Activated CD8-positive, alpha-beta memory T cell treated with anti-CD3 and anti-CD28 coated beads for 1 hour (primary cell): ENCODE results near the gene VAV1.
"Not testable (repeated sequence)": the region's sequence is repeated elsewhere in the genome, so short reads cannot be mapped to it uniquely, and the experiment has no call there.

Experiments
- DNase-seq, 2 donors: peaks; one replicate each; pipeline ENCODE4 v3.0.0-alpha.2; 2020; ENCODE audit warnings: low read depth in 1 of 2; ENCODE audit errors: extremely low read depth in 1 of 2

The VAV1 gene

DNA sequence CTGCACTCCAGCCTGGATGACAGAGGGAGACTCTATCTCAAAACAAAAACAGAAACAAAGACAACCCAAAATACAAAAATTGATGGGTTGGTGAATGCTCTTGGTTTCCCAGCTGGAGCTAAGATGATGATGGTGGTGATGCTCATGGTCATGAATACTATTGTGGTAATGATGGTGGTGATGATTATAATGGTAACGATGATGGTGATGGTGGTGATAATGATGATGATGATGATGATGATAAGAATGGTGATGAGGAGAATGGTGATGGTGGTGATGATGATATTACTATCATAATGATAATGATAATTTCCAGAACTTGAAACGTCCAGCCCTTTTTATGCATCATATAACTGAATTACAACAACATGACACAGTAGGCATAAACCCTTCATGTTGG, 40.1 kb downstream of the VAV1 start:
- no peak for DNase-seq

DNA sequence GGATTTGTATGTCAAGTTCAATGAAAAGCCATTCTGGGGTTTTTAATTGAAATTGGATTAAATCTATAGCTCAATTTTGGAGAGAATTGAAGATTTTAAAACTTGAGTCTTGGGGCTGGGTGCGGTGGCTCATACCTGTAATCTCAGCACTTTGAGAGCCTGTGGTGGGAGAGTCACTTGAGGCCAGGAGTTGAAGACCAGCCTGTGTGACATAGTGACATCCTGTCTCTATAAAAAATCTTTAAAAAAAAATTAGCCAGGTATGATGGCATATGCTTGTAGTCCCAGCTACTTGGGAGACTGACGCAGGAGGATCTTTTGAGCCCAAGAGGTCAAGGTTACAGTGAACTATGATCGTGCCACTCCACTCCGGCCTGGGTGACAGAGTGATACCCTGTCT, 41.2 kb downstream of the VAV1 start:
- no peak for DNase-seq

DNA sequence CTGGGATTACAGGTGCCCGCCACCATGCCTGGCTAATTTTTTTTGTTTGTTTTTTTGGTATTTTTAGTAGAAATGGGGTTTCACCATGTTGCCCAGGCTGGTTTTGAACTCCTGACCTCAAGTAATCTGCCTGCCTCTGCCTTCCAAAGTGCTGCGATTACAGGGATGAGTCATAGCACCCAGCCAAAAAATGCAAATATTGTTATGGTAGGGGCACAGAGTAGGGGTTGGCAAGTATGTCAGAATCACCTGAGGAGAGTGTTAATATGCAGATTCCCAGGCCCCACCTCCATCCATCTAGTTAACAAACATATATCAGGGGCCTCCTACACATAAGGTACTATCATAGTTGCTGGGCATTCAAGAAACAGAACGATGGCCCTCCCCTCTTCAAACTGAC, 44.7 kb downstream of the VAV1 start:
- DNase-seq: no peak

DNA sequence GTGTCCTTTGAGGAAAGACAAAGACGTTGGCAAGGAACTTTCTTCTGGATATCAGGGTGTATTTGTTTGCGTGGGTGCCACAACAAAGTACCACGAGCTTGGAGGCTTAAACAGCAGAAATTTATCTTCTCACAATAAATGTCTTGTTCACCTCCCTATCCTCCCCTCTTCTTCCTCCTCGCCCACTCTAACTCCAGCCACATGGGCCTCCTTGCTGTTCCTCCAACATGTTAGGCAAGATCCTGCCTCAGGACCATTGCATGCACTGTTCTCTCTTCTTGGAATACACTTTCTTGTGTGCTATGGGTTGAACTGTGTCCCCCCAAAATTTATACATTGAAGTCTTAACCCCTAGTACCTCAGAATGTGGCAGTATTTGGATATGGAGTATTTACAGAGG, 45.7 kb downstream of the VAV1 start:
- no peak for DNase-seq

DNA sequence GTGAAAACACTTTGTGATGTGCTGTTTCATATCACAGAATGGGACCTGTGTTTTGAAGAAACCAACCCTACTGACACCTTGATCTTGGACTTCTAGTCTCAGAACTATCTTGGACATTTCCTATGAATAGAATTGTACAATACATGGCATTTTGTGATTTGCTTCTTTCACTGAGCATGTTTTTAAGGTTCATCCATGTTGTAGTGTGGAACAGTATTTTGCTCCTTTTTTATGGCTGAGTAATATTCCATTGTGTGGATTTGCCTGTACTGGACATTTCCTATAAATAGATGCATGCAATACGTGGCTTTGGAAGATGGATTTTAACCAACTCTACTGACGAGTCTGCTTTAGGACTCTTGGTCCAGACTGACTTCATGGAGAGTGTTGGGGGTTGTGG, 46.8 kb downstream of the VAV1 start:
- DNase-seq: no peak

DNA sequence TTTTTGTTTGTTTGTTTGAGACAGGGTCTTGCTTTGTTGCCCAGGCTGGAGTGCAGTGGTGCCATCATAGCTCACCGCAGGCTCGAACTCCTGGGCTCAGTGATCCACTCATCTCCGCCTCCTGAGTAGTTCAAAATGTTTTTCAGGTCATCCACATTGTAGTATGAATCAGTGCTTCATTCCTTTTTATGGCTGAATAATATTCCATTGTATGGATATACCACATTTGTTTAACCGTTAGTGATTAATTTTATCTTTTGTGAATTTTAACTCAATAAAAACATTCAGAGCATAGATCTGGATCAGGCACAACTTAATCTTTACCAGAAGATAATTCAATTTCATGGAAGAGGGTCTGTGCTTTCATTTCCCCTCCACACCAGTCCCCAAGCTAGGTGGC, 47.7 kb downstream of the VAV1 start:
- no peak for DNase-seq

DNA sequence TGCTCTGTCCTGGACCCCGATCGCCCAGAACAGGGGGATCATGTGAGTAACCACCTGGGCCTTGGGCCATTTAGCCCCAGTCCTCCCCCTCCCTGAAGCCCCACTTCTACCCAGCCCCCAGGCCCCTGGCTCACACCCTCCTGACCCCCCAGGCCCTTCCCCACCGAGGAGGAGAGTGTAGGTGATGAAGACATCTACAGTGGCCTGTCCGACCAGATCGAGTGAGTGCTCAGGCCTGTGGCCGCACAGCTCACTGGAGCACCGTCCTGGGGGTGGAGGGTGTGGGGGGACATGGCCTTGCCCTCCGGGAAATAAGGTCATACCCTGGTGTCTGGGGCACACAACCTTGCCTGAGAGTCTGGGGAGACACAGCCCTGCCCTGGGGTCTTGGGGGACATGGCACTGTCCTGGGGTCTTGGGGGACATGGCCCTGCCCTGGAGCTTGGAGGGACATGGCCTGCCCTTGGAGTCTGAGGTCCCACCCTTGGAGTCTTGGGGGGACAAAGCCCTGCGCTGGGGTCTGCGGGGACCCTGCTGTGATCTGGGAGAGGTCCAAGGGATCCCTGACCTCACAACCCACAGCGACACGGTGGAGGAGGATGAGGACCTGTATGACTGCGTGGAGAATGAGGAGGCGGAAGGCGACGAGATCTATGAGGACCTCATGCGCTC, 49.3 kb downstream of the VAV1 start:
- no peak for DNase-seq

DNA sequence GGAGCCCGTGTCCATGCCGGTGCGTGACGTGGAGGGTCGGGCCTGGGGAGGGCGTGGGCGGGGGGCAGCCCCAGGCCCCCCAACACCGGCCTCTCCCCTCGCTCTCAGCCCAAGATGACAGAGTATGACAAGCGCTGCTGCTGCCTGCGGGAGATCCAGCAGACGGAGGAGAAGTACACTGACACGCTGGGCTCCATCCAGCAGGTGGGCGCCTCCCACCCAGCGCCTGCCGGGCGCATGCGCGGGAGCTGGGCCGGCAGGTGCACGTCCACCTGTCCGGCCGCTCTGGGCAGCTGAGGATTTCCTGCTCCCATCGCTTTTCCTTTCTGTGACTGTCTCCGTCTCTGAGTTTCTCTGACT, 49.8 kb downstream of the VAV1 start:
- no peak for DNase-seq

DNA sequence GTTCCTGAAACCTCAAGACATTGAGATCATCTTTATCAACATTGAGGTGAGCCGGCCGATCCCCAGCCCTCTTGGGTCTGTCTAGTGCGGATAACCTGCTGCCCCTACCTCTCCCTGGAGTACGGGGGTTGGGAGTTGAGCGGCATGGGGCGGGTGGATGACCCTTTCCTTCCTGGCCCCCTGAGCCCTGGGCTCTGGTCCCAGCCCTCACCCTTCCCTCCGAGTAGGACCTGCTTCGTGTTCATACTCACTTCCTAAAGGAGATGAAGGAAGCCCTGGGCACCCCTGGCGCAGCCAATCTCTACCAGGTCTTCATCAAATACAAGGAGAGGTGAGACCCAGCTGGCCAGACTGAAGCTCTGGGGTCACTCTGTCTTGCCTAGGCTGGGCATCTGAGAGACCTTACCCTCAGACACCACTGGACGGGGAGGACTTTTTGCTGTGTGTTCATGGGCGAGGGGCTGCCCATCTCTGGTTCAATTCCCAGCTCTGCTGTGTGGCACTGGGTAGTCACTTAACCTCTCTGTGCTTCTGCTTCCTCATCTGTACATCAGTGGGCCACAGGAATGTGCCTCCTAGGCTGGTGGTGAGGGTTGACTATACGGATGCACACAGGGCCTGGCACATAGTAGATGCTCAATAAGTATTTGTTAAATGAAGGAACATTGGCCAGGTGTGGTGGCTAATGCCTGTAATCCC, 52.7 kb downstream of the VAV1 start:
- DNase-seq: no peak

DNA sequence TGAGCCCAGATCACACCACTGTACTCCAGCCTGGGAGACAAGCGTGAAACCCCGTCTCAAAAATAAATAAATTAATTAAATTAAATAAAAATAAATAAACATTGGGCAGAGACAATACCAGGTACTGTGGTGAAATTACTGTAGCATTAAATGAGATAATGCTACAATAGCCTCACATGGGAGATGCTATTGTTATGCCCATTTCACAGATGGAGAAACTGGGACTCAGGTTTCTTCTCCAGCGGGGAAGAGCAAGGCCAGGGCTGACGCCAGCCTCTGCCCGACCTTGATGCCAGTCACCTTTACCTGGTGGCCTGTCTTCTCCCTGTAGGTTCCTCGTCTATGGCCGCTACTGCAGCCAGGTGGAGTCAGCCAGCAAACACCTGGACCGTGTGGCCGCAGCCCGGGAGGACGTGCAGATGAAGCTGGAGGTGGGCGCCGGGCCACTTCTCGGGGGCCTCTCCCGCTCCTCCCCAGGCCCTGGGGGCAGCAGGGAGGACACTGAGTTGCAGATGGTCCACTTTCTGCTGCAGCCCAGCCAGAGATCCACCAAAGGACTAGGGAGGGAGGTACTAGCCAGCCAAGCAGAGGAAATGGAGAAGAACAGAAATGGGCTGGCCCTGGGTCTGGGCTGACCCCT, 53.9 kb downstream of the VAV1 start:
- no peak for DNase-seq

DNA sequence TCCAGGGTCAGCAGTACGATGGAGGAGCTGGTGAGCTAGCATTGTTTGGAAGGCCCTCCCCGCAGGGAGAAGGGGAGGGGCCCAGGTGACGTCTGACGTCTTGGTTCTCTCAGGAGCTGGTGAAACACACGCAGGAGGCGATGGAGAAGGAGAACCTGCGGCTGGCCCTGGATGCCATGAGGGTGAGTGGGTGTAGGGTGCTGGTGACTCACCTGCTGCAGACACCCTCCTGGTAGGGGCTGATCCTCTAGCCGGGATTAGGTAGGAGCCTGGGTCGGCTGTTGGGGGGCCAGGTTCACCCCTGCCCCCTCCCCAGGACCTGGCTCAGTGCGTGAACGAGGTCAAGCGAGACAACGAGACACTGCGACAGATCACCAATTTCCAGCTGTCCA, 55.8 kb downstream of the VAV1 start:
- DNase-seq: no peak

DNA sequence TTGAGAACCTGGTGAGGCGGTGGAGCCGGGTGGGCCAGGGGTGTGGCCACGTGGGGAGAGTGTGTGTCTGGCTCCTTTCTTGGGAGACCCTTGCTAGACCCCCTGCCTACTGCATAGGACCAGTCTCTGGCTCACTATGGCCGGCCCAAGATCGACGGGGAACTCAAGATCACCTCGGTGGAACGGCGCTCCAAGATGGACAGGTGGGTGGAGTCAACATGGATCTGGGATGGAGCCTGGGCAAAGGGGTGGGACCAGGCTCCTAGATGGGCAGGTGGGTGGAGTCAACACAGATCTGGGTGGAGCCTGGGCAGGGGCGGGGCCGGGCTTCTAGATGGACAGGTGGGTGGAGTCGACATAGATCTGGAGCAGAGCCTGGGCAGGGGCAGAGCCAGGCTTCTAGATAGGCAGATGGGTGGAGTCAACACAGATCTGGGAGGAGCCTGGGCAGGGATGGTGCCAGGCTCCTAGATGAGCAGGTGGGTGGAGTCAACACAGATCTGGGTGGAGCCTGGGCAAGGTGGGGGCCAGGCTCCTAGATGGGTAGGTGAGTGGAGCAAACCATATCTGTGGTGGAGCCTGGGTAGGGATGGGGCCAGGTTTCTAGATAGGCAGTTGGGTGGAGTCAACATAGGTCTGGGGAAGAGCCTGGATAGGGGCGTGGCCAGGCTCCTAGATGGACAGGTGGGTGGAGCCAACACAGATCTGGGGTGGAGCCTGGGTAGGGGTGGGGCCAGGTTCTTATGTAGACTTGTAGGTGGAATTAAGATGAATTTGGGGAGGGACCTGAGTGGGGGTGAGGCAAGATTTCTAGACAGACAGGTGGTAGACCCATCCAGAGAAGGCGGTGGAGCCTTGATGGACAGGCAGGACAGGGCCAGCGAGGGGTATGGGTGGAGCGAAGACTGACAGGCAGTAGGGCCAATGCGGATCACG, 56.5 kb downstream of the VAV1 start:
- no peak for DNase-seq

DNA sequence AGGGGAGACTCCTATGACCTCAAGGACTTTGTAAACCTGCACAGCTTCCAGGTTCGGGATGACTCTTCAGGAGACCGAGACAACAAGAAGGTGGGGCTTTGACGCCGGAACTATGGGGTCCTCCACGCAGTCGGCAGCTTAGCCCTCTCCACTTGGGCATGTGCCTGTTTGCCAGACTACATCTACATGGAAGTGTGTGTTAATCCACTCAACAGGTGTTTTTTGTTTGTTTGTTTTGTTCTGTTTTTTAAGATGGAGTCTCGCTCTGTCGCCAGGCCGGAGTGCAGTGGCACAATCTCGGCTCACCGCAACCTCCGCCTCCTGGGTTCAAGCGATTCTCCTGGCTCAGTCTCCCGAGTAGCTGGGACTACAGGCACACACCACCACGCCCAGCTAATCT, 57.3 kb downstream of the VAV1 start:
- DNase-seq: not testable (repeated sequence)

DNA sequence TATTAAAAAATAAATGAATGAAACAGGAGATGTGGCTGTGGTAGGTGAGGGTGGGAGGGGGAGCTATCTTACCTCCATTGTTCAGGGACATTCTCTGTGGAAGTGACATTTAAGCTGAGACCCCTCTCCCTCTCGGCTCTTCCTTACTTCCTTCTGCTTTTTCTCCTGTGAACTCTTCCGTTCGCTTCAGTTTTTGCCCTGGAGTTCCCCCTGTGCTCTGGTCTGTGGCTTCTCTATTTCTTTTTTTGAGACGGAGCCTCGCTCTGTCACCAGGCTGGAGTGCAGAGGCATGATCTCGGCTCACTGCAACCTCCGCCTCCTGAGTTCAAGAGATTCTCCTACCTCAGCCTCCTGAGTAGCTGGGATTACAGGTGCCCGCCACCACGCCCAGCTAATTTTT, 58.6 kb downstream of the VAV1 start:
- not testable (repeated sequence) for DNase-seq

DNA sequence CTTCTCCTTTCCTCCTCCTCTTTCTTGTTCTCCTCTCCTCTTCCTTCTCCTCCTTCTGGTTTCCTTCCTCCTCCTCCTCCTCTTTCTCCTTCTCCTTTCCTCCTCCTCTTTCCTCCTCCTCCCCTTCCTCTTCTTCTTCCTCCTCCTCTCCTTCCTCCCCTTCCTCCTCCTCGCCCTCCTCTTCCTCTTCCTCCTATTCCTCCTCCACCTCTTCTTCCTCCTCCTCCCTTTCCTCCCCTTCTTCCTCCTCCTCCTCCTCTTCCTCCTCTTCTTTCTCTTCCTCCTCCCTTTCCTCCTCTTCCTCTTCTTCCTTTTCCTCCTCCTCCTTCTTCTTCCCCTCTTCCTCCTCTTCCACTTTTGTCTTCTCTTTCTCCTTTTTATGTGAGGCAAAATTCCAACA, 59.9 kb downstream of the VAV1 start:
- DNase-seq: no peak

DNA sequence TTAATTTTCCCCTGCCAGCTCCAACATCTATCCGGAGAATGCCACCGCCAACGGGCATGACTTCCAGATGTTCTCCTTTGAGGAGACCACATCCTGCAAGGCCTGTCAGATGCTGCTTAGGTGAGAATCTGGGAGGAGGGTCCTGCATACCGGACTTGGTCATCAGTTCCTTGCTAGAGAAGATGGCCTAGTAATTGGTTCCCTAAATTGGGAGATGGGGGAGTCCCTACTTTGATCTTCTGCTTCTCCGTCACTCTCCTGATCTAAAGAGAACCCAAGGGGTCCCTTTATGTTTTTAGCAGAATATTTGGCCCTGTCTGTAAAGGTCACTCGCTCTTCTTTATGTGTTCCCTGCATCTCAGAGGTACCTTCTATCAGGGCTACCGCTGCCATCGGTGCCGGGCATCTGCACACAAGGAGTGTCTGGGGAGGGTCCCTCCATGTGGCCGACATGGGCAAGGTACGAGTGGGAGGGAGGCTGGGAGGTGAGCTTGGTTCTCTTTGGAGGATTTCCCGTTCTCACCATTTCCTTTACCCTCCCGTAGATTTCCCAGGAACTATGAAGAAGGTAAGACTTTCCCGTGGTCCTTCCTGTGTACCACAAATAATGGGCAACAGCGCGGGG, 60.8 kb downstream of the VAV1 start:
- no peak for DNase-seq

DNA sequence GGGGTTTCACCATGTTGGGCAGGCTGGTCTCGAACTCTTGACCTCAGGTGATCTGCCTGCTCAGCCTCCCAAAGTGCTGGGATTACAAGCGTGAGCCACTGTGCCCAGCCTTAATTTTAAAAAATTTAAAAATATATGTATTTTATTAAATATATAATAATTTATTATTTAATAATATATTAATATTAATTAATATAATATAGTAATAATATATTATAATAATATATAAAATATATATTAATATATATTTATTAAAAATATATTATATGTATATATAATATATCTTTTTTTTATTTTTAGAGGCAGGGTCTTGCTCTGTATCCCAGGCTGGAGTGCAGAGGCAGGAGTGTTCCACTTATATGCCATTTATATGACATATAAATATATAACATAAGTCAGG, 61.9 kb downstream of the VAV1 start:
- no peak for DNase-seq

DNA sequence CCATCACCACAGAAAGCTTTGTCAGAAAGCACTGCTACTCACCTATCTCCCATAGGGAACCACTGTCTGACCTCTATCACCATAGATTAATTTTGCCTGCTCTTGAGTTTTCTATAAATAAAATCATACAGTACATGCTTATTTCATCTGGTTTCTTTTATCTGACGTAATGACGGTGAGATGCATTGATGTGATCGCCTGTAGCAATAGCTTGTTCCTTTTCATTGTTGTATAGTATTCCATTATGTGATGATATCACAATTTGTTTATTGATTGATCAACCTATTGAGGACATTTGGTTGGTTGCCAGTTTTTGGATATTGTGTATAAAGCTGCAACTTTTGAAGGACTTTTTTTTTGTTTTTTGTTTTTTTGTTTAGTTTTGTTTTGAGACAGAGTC, 63.0 kb downstream of the VAV1 start:
- DNase-seq: no peak

DNA sequence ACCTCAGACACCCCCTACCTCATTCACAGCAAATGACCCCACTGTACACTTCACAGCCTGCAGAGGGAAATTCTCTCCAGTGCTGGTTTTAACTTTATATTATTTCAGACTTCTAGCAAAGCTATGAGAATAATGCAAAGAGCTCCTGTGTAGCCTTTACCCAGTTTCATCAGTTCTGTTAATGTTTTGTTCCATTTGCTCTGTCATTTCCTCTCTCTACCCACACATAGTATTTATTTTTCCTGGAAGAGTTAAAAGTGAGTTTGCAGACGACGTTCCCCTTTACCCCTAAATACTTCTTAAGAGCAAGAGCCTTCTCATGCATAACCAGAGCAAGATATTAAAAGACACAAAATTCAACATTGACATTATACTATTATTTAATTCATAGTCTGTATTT, 65.0 kb downstream of the VAV1 start:
- no peak for DNase-seq

DNA sequence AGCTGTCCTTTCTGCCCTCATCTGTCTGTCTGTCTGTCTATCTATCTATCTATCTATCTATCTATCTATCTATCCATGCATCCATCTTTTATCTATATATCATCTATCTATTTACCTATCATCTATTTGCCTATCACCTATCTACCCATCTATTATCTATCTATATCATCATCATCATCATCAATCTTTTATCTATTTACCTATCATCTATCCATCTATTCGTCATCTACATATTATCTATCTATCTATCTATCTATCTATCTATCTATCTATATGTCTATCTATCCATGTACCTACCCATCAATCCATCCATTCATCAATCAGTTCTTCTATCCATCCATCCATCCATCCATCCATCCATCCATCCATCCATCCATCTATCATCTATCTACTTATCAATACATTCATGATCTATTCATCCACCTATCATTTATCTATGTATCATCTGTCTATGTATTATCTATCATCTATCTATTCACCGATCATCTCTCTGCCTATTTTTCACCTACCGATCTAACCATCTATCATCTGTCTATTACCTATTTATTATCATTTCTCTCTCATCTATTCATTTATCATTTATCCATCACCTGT, 65.7 kb downstream of the VAV1 start:
- DNase-seq: no peak
